Ovary (tissue), 9 donors: ENCODE measurements around the gene SYAP1. TPM values are rescaled to one million over a fixed set of nuclear protein-coding genes. Genes with fewer than 3 reads are reported as not detected.
"Not testable (repeated sequence)": the region's sequence is repeated elsewhere in the genome, so short reads cannot be mapped to it uniquely, and the experiment has no call there.

Experiments used
- DNase-seq, 5 donors: peaks; one replicate each; pipeline ENCODE4 v3.0.0-alpha.2; 2019 to 2020
- H3K27ac ChIP-seq, 2 donors: fragments of 200-600 bp; one replicate each; pipeline versions ENCODE4 v1.5.1 to v1.8.0; 2019 to 2022
- H3K27me3 ChIP-seq: fragments of 200-600 bp; one replicate; pipeline ENCODE4 v1.8.0; 2022
- H3K36me3 ChIP-seq: fragments of 200-600 bp; sonication (generic); one replicate; pipeline ENCODE4 v1.5.1; 2019
- H3K4me1 ChIP-seq: one replicate; pipeline ENCODE4 v1.8.1; 2013; ENCODE audit warnings: mild to moderate bottlenecking, moderate library complexity; ENCODE audit not compliant: insufficient read depth
- H3K4me3 ChIP-seq: fragments of 200-600 bp; sonication (generic); one replicate; pipeline ENCODE4 v1.5.1; 2017
- H3K9me3 ChIP-seq, 2 donors: fragments of 200-600 bp in 1 of 2; sonication (generic) in 1 of 2; one replicate each; pipeline versions ENCODE4 v1.5.1 to v1.8.1; 2013 to 2019; ENCODE audit warnings: mild to moderate bottlenecking in 1 of 2, moderate library complexity in 1 of 2
- CTCF ChIP-seq, 3 donors: fragments of 450-650 bp in 2 of 3; fragments of 200-600 bp in 1 of 3; IDR thresholded peaks; one replicate each; pipeline versions ENCODE4 v1.5.1 to v1.8.0; 2016 to 2022; ENCODE audit warnings: antibody characterized with exemption in 3 of 3, mild to moderate bottlenecking in 1 of 3
- EP300 ChIP-seq: sonication (generic); formaldehyde crosslinking; IDR thresholded peaks from one replicate; pipeline ENCODE4 v1.6.1; 2017; ENCODE audit warnings: antibody characterized with exemption
- POLR2A ChIP-seq: fragments of 450-650 bp; IDR thresholded peaks from one replicate; pipeline ENCODE4 v1.6.1; 2017; ENCODE audit warnings: antibody characterized with exemption, mild to moderate bottlenecking, moderate library complexity
- WGBS, 3 donors: extraction: QIAGEN DNeasy Blood & Tissue Kit in 1 of 3; methylation state at CpG; one replicate each; pipeline versions ENCODE4 v1.1.5 to v1.1.7; 2013 to 2017; 5-methylcytosine and 5-hydroxymethylcytosine counted together
- intact Hi-C, 4 donors: fragments of 100-400 bp; cut with DNase I; formaldehyde crosslinking; loops; one replicate each; pipeline versions ENCODE4 v1.11.0 to v1.15.1; 2022 to 2023
- polyA plus RNA-seq, 2 donors: library from polyadenylated mRNA; stranded (reverse); fragments of 200-250 nt in 1 of 2; fragments of 350-450 nt in 1 of 2; fragmentation: Illumina TruSeq in 1 of 2; extraction: RNeasy Lipid Tissue Mini Kit (QIAGEN cat#74804) in 1 of 2; gene quantifications; one replicate each; pipeline ENCODE4 v1.2.3, GENCODE V29; 2013 to 2014
- total RNA-seq, 7 donors: library from RNA; depleted of rRNA in 2 of 7; stranded (reverse); fragments of >200 nt in 2 of 7; fragmentation: NEBNext Ultra II Directional in 3 of 7; extraction: Animal tissue kit (Norgen Biotek cat#: 25700) in 3 of 7; gene quantifications; one replicate each; pipeline versions ENCODE4 v1.1.0 to v1.2.4, GENCODE V29; 2016 to 2023
- donor health status: DM: no; HTN: no; CAD: no; lungs with moderate emphysema.
- donor health status: DM: no; HTN: no; CAD: no.
- donor health status: Bipolar disorder and iron deficiency.
- donor health status: DM: yes; HTN: yes; CAD: no.
- donor health status: DM: no; HTN: no; CAD: no.
- donor health status: DM: yes; HTN: yes; CAD: no.

Gene SYAP1
- total and polyA plus RNA-seq, 9 donors = 9.6 to 36.9 (median 25.4) TPM

DNA sequence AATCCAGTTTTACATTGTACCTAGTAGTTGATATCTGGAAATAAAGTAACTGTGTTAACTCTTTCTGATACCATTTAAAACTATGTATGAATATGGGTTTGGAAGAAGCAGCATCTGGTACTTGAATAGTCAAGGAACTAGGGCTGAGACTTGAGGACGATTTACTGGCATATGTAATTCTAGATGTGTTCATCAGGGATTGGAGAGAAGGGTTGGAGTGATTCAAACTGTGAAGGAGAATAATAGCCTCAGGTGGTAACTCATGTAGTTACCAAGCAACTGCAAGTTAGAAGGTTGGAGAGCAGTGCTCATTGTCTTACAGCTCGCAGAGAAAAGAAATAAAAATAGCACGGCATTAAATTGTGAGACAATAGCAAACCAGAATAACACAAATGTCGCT is 37.3 kb downstream of the SYAP1 start:
- DNase-seq = no peak
- no peak overlapping the region for H3K27ac ChIP-seq
- no peaks in the 10 kb centered on the region for H3K27me3 ChIP-seq
- no peaks in the 10 kb centered on the region for H3K36me3 ChIP-seq
- intact Hi-C loops = no loop called here
- no peaks in the 10 kb centered on the region for H3K4me1 ChIP-seq
- TF ChIP-seq POLR2A (no peak), CTCF (IDR thresholded peaks at IDR 0.05) (no peak), EP300 (no peak)
- WGBS, 3 donors = 92 to 94% (median 93%) methylated on average over 4 of the region's 4 CpGs
- H3K9me3 ChIP-seq = no peaks in the 10 kb centered on the region
- H3K4me3 ChIP-seq = no peak overlapping the region

DNA sequence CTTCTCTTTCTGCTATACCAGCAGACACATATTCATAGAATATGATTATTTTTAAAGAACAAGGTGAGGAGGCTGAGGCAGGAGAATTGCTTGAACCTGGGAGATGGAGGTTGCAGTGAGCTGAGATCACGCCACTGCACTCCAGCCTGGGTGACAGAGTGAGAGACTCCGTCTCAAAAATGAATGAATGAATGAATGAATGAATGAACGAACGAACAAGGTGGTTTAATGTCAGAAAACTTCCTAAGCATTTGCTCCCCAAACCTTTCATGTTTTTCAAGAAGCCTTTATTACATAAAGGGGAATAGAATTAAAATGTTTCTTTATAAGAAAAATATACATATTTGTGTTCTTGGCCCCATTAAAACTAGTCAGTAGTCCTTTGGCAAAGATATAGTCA is 42.1 kb downstream of the SYAP1 start:
- H3K9me3 ChIP-seq, H3K27ac ChIP-seq, DNase-seq, H3K4me1 ChIP-seq, intact Hi-C loops, H3K4me3 ChIP-seq, H3K36me3 ChIP-seq, H3K27me3 ChIP-seq: not testable (repeated sequence)
- WGBS, 3 donors = 87 to 93% (median 90%) methylated on average over 4 of the region's 4 CpGs

GRCh38 chrX:16762579-16762978 is 43.2 kb downstream of the SYAP1 start:
- WGBS, 3 donors = 81 to 88% (median 85%) methylated on average over 1 of the region's 1 CpG
- Histone ChIP-seq H3K4me1 (no peaks in the 10 kb centered on the region), H3K4me3 (no peak overlapping the region), H3K27ac (no peak overlapping the region), H3K9me3 (no peaks in the 10 kb centered on the region), H3K36me3 (no peaks in the 10 kb centered on the region), H3K27me3 (no peaks in the 10 kb centered on the region)
- no peak for DNase-seq
- TF ChIP-seq EP300 (no peak), CTCF (IDR thresholded peaks at IDR 0.05) (no peak), POLR2A (no peak)
- intact Hi-C loops = no loop called here

DNA sequence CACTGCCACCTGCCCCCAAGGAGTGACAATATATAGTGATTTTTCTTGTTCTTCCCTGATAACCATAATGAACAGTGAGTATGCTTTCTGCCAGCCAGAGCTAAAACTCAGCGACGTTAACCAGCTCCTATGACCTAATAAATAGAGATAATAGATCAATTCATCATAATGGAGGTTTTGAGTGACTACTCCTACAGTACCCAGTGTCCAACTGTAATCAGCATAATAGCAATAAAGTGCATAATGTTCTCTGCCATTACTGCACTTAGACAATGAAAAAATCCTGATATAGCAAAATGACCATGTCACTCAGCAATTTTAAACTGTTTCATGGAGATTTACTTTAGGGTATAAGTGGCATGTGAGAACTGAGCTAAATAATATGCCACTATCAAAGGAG is 46.2 kb downstream of the SYAP1 start:
- Histone ChIP-seq H3K27ac (no peak overlapping the region), H3K27me3 (no peaks in the 10 kb centered on the region), H3K9me3 (no peaks in the 10 kb centered on the region), H3K36me3 (no peaks in the 10 kb centered on the region), H3K4me1 (no peaks in the 10 kb centered on the region), H3K4me3 (no peak overlapping the region)
- intact Hi-C loops = no loop called here
- 56 to 65% (median 58%) methylated on average over 2 of the region's 2 CpGs for WGBS, 3 donors
- no peak for TF ChIP-seq CTCF (IDR thresholded peaks at IDR 0.05)
- no peak for TF ChIP-seq EP300
- no peak for TF ChIP-seq POLR2A
- no peak for DNase-seq

DNA sequence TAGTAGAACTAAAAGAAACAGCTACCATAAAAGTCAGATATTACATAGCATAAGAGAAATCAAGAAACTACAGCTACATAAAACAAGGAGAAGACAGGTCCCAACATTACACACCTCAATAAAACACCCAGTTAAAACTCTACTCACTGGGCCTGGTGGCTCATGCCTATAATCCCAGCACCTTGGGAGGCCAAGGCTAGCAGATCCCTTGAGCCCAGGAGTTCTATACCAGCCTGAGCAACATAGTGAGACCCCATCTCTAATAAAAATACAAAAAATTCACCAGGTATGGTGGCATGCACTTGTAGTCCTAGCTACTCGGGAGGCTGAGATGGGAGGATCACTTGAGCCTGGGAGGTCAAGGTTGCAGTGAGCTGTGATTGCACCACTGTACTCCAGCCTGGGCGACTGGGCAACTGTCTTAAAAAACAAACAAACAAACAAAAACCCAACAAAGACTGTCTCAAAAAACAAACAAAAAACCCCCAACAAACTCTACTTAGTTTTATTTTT is 51.6 kb downstream of the SYAP1 start:
- no peak overlapping the region for H3K4me3 ChIP-seq
- no peaks in the 10 kb centered on the region for H3K36me3 ChIP-seq
- DNase-seq = no peak
- no peaks in the 10 kb centered on the region for H3K4me1 ChIP-seq
- no peak overlapping the region for H3K27ac ChIP-seq
- 49 to 63% (median 52%) methylated on average over 2 of the region's 2 CpGs for WGBS, 3 donors
- no peaks in the 10 kb centered on the region for H3K9me3 ChIP-seq
- H3K27me3 ChIP-seq = no peaks in the 10 kb centered on the region
- TF ChIP-seq CTCF (IDR thresholded peaks at IDR 0.05) = no peak
- TF ChIP-seq EP300 = no peak
- no peak for TF ChIP-seq POLR2A
- intact Hi-C loops = no loop called here
